Measurements from ENCODE around the gene KCTD4. TPM values are rescaled to one million over a fixed set of nuclear protein-coding genes. Genes with fewer than 3 reads are reported as not detected.
"Not testable (repeated sequence)": the region's sequence is repeated elsewhere in the genome, so short reads cannot be mapped to it uniquely, and the experiment has no call there.

The KCTD4 gene
- total RNA-seq, 1 donor, result not detected

DNA sequence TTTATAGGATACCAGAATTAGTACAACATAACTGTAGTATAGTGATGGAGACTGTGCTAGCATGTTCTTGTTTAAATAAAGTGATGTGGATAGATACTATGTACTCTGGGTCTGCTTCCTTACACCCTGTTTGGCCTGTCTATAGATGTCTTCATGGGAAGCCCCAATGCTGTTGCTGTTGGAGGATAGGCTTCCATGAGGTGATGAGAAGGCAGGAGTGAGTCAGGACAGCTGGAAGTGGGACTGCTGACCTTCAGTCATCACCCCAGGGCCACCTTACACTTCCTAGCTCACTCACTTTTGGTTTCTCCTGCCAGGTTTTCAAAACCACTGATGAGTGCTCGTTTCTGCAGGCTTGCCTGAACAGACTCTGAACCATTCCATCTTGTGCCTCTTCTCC lies 4.2 kb downstream of the KCTD4 start:
- no peaks in the 10 kb centered on the region for H3K27me3 ChIP-seq (ENCODE audit: insufficient read depth, low read length)
- no peak overlapping the region for H3K4me3 ChIP-seq (ENCODE audit: low read length)
- peaks cover 7% of the 10 kb centered on the region for H3K4me1 ChIP-seq (ENCODE audit: insufficient read depth, low read length)
- H3K9me3 ChIP-seq (ENCODE audit: low read depth, low read length), result no peaks in the 10 kb centered on the region

DNA sequence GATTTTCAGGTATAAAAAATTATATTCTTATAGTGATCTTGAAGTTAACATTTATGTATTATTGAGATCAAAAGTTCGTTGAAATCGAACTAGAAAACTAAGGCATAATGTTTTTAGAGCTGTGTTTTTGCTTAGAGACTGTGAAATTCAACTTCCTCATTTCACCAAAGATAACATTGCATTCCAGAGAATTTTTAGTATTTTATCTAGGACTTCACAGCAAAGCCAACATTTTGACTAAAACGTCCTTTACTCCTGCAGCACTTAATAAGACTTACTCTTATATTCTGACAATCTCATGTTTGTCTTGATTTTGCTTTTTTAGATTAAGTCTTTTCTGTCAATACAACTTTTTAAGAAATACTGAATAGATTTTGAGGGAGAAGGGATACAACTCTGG lies 4.7 kb downstream of the KCTD4 start:
- Histone ChIP-seq H3K9me3 (ENCODE audit: low read depth, low read length) (no peaks in the 10 kb centered on the region), H3K4me3 (ENCODE audit: low read length) (no peak overlapping the region), H3K27me3 (ENCODE audit: insufficient read depth, low read length) (no peaks in the 10 kb centered on the region), H3K4me1 (ENCODE audit: insufficient read depth, low read length) (peaks cover 7% of the 10 kb centered on the region)

GRCh38 chr13:45195421-45195820 lies 5.4 kb downstream of the KCTD4 start:
- Histone ChIP-seq H3K9me3 (ENCODE audit: low read depth, low read length) (no peaks in the 10 kb centered on the region), H3K4me1 (ENCODE audit: insufficient read depth, low read length) (peaks cover 7% of the 10 kb centered on the region), H3K27me3 (ENCODE audit: insufficient read depth, low read length) (no peaks in the 10 kb centered on the region), H3K4me3 (ENCODE audit: low read length) (no peak overlapping the region)

DNA sequence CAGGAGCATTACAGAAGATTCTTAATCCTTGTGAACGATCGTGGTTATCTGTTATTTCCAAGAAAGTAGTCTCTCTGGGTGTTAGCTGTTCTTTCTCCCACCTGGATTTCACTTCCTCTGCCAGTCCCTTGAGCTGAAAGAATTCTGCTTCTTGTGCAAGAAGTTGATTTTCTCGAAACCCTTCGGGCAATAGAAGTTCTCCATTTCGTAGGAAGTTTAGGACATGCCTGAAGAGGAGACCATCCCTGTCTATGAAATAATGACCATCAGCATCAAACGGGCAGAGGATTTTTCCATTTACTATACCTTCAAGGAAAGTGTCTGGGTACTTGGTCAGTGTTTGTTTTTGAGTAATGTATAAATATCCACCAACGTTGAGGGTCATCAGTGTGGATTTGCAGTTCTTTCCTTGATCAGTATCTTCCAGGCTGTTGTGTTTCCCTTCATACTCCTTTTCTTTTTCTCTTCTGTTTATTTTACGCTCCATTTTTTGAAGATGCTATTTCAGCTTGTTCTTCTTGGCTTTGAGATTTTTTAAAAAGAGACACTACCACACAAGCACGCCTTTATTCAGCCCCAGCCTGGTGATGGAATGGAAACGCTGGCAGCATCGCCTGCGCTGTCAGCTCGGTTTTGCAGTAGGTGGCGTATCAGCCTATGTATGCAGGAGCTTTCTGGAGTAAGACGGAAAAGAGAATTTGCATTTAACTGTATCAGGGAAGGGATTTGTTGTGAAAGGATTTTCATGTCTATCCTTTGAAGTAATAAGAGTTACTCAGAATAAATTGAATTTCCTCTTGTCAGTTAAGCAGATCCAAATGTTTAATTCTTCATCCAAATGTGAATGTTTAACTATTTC lies 6.5 kb downstream of the KCTD4 start:
- peaks cover 7% of the 10 kb centered on the region for H3K4me1 ChIP-seq (ENCODE audit: insufficient read depth, low read length)
- H3K4me3 ChIP-seq (ENCODE audit: low read length), result no peak overlapping the region
- no peaks in the 10 kb centered on the region for H3K9me3 ChIP-seq (ENCODE audit: low read depth, low read length)
- H3K27me3 ChIP-seq (ENCODE audit: insufficient read depth, low read length), result no peaks in the 10 kb centered on the region

DNA sequence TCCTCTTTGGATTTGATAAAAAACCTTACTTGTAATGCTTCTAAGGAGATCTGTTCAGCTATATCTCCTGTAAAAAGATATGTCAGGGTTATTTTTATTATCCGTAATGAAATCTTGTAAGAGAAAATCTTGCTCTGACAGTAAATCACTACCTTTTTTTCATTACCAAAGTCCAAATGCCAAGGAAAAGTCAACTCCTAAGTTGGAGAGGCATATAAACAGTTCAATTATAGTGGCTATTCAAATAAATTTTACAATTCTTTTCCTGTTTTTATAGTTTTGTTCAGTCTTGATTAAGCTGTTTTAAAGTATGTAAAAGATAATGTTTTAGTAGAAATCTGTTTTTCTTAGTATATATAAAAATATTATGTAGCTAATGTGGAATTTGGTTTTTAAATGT lies 9.0 kb downstream of the KCTD4 start:
- no peaks in the 10 kb centered on the region for H3K27me3 ChIP-seq (ENCODE audit: insufficient read depth, low read length)
- H3K9me3 ChIP-seq (ENCODE audit: low read depth, low read length), result no peaks in the 10 kb centered on the region
- no peak overlapping the region for H3K4me3 ChIP-seq (ENCODE audit: low read length)
- peaks cover 7% of the 10 kb centered on the region for H3K4me1 ChIP-seq (ENCODE audit: insufficient read depth, low read length)

DNA sequence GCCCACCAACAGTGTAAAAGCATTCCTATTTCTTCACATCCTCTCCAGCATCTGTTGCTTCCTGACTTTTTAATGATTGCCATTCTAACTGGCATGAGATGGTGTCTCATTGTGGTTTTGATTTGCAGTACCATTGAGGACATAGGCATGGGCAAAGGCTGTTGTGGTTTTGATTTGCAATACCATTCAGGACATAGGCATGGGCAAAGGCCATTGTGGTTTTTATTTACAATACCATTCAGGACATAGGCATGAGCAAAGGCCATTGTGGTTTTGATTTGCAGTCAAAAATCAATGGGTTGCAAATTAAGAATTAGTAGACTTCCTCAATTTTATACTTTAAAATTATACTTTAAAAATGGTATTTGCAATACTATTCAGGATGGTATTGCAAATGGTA lies 11.3 kb downstream of the KCTD4 start:
- H3K4me3 ChIP-seq (ENCODE audit: low read length); H3K9me3 ChIP-seq (ENCODE audit: low read depth, low read length); H3K27me3 ChIP-seq (ENCODE audit: insufficient read depth, low read length); H3K4me1 ChIP-seq (ENCODE audit: insufficient read depth, low read length): not testable (repeated sequence)

DNA sequence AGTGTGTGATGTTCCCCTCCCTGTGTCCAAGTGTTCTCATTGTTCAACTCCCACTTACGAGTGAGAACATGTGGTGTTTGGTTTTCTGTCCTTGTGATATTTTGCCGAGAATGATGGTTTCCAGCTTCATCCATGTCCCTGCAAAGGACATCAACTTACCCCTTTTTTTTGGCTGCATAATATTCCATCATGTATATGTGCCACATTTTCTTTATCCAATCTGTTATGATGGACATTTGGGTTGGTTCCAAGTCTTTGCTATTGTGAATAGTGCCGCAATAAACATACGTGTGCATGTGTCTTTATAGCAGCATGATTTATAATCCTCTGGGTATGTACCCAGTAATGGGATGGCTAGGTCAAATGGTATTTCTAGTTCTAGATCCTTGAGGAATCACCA lies 11.8 kb downstream of the KCTD4 start:
- not testable (repeated sequence) for H3K27me3 ChIP-seq (ENCODE audit: insufficient read depth, low read length); H3K9me3 ChIP-seq (ENCODE audit: low read depth, low read length); H3K4me3 ChIP-seq (ENCODE audit: low read length); H3K4me1 ChIP-seq (ENCODE audit: insufficient read depth, low read length)

DNA sequence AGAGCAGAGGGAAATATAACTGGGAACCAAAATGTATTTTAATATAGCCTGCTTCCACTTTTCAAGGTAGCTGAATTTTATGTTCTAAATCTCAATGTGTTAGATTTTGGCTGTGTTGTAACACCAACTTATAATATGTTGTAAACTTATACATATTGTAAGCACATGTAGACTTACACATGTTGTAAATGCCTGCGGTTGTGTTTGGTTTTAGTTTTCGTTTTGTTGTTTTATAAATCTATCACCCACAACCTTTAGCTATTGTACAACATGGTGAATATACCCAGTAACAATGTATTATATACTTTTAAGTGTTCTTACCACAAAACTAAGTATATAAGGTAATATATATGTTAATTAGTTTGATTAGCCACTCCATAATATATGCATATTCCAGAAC lies 15.6 kb downstream of the KCTD4 start:
- Histone ChIP-seq H3K9me3 (ENCODE audit: low read depth, low read length) (no peaks in the 10 kb centered on the region), H3K4me1 (ENCODE audit: insufficient read depth, low read length) (no peaks in the 10 kb centered on the region), H3K4me3 (ENCODE audit: low read length) (no peak overlapping the region), H3K27me3 (ENCODE audit: insufficient read depth, low read length) (no peaks in the 10 kb centered on the region)

DNA sequence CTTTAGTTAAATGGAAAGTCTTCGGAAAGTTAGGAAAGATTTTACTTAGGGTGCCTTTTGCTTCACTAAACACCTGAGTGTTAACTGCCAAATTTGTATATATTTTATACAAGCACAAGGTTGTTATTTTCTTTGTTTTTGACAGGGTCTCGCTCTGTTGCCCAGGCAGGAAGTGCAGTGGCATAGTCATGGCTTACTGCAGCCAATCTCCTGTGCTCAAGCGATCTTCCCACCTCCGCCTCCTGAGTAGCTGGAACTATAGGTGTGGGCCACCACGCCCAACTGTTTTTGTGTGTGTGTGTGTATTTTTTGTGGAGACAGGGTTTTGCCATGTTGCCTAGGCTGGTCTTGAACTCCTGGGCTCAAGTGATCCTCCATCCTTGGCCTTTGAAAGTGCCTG lies 16.2 kb downstream of the KCTD4 start:
- Histone ChIP-seq H3K4me1 (ENCODE audit: insufficient read depth, low read length) (no peaks in the 10 kb centered on the region), H3K27me3 (ENCODE audit: insufficient read depth, low read length) (no peaks in the 10 kb centered on the region), H3K9me3 (ENCODE audit: low read depth, low read length) (no peaks in the 10 kb centered on the region), H3K4me3 (ENCODE audit: low read length) (no peak overlapping the region)

GRCh38 chr13:45180713-45181601 lies 19.9 kb downstream of the KCTD4 start:
- Histone ChIP-seq H3K4me3 (ENCODE audit: low read length) (no peak overlapping the region), H3K27me3 (ENCODE audit: insufficient read depth, low read length) (no peaks in the 10 kb centered on the region), H3K9me3 (ENCODE audit: low read depth, low read length) (no peaks in the 10 kb centered on the region), H3K4me1 (ENCODE audit: insufficient read depth, low read length) (no peaks in the 10 kb centered on the region)

DNA sequence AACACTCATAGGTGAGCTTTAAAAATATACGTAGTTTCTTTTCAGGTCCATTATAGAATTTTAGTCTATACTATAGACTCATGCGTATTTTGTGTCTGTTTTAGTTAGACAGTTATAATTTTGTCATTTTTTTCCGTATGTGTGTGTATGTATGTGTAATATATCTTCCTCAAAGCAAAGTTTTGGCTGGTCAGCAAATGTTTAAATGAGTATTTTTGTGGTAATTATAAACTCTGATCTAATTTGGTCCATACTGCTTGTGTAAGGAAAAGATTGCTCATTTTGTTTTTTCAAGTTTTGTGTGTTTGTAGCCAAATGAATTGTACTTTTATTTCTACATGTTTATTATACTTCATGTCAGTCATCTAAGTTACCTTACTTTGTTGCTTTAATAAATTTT lies 20.5 kb downstream of the KCTD4 start:
- H3K27me3 ChIP-seq (ENCODE audit: insufficient read depth, low read length), result no peaks in the 10 kb centered on the region
- H3K4me3 ChIP-seq (ENCODE audit: low read length), result no peak overlapping the region
- no peaks in the 10 kb centered on the region for H3K4me1 ChIP-seq (ENCODE audit: insufficient read depth, low read length)
- H3K9me3 ChIP-seq (ENCODE audit: low read depth, low read length), result no peaks in the 10 kb centered on the region

- no peak overlapping the region for H3K4me3 ChIP-seq (ENCODE audit: low read length)
These were observed 21.4 kb downstream of the KCTD4 start for GRCh38 chr13:45179428-45179827.

GRCh38 chr13:45178349-45179162 lies 22.3 kb downstream of the KCTD4 start:
- H3K4me3 ChIP-seq (ENCODE audit: low read length), result no peak overlapping the region
- H3K4me1 ChIP-seq (ENCODE audit: insufficient read depth, low read length), result no peaks in the 10 kb centered on the region
- H3K27me3 ChIP-seq (ENCODE audit: insufficient read depth, low read length), result no peaks in the 10 kb centered on the region
- no peaks in the 10 kb centered on the region for H3K9me3 ChIP-seq (ENCODE audit: low read depth, low read length)

More at GRCh38 chr13:45179428-45179827, 21.4 kb downstream of the KCTD4 start:
- no peaks in the 10 kb centered on the region for H3K9me3 ChIP-seq (ENCODE audit: low read depth, low read length)
- no peaks in the 10 kb centered on the region for H3K4me1 ChIP-seq (ENCODE audit: insufficient read depth, low read length)
- no peaks in the 10 kb centered on the region for H3K27me3 ChIP-seq (ENCODE audit: insufficient read depth, low read length)

- no peaks in the 10 kb centered on the region for H3K9me3 ChIP-seq (ENCODE audit: low read depth, low read length)
- no peak overlapping the region for H3K4me3 ChIP-seq (ENCODE audit: low read length)
- no peaks in the 10 kb centered on the region for H3K27me3 ChIP-seq (ENCODE audit: insufficient read depth, low read length)
- no peaks in the 10 kb centered on the region for H3K4me1 ChIP-seq (ENCODE audit: insufficient read depth, low read length)
These were observed 26.4 kb downstream of the KCTD4 start for GRCh38 chr13:45174478-45174877.

DNA sequence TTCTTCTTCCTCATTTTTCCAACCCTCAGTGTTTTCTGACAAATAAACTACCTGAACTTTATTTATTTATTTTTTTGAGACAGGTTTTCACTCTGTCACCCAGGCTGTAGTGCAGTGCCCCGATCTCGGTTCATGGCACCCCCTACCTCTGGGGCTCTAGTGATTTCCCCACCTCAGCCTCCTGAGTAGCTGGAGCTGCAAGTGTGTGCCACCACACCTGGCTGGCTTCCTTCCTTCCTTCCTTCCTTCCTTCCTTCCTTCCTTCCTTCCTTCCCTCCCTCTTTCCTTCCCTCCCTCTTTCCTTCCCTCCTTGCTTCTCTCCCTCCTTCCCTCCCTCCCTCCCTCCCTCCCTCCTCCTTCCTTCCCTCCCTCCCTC lies 32.3 kb downstream of the KCTD4 start:
- no peak overlapping the region for H3K4me3 ChIP-seq (ENCODE audit: low read length)
- no peaks in the 10 kb centered on the region for H3K4me1 ChIP-seq (ENCODE audit: insufficient read depth, low read length)
- no peaks in the 10 kb centered on the region for H3K27me3 ChIP-seq (ENCODE audit: insufficient read depth, low read length)
- no peaks in the 10 kb centered on the region for H3K9me3 ChIP-seq (ENCODE audit: low read depth, low read length)
